BJ (cell line): Measurements from ENCODE around the gene LIPI. TPM values are rescaled to one million over a fixed set of nuclear protein-coding genes. Genes with fewer than 3 reads are reported as not detected.
"Not testable (repeated sequence)": the region's sequence is repeated elsewhere in the genome, so short reads cannot be mapped to it uniquely, and the experiment has no call there.

Experiments used
- CTCF ChIA-PET: fragments of 350-600 bp; formaldehyde crosslinking; extraction: SDS; loops from one replicate; lab custom pipeline; 2021; ENCODE audit warnings: antibody characterized with exemption, inconsistent platforms; lab: Yijun Ruan, JAX
- POLR2A ChIA-PET: fragments of 300-600 bp; sonication (Branson Sonifier 250); formaldehyde crosslinking; extraction: SDS; loops from one replicate; lab custom pipeline; 2021; ENCODE audit warnings: antibody characterized with exemption; lab: Charles Lee
- DNase-seq: peaks from one replicate; pipeline ENCODE4 v3.0.0-alpha.2; 2011; ENCODE audit warnings: low read depth
- H3K27me3 ChIP-seq: 2 replicates; pipeline ENCODE4 v1.6.0; 2011; ENCODE audit warnings: low read length; ENCODE audit not compliant: control insufficient read depth, insufficient read depth
- H3K36me3 ChIP-seq: 2 replicates; pipeline ENCODE4 v1.5.1; 2011; ENCODE audit warnings: low read length; ENCODE audit not compliant: control insufficient read depth, insufficient read depth
- H3K4me3 ChIP-seq: 2 replicates; pipeline ENCODE4 v1.5.1; 2011; ENCODE audit warnings: low read depth, mild to moderate bottlenecking, control low read depth, low read length
- CTCF ChIP-seq: IDR thresholded peaks from 2 replicates; pipeline ENCODE4 v1.5.1; 2011; ENCODE audit warnings: low read depth, mild to moderate bottlenecking, control low read depth, inconsistent platforms, low read length, moderate library complexity; ENCODE audit not compliant: insufficient read depth
- polyA plus RNA-seq: library from polyadenylated mRNA; depleted of rRNA; stranded (reverse); fragments of >200 nt; gene quantifications from 2 replicates; pipeline ENCODE4 v1.2.3, GENCODE V29; 2011

Gene LIPI
- polyA plus RNA-seq, 1 experiment, result not detected

GRCh38 chr21:14120091-14120734 is 90.5 kb downstream of the LIPI start:
- H3K4me3 ChIP-seq, result no peak overlapping the region
- no peak for DNase-seq
- no peaks in the 10 kb centered on the region for H3K27me3 ChIP-seq
- CTCF ChIA-PET, result no interaction called here
- POLR2A ChIA-PET, result no interaction called here
- H3K36me3 ChIP-seq, result no peaks in the 10 kb centered on the region
- peak; percentile 35 for TF ChIP-seq CTCF

- CTCF ChIA-PET, result no interaction called here
- H3K36me3 ChIP-seq, result no peaks in the 10 kb centered on the region
- H3K4me3 ChIP-seq, result no peak overlapping the region
- DNase-seq, result no peak
- POLR2A ChIA-PET, result no interaction called here
- TF ChIP-seq CTCF, result no peak
- H3K27me3 ChIP-seq, result no peaks in the 10 kb centered on the region
Observed at GRCh38 chr21:14119038-14119437, 91.7 kb downstream of the LIPI start.

- no peak for DNase-seq
- ChIA-PET CTCF (no interaction called here), POLR2A (no interaction called here)
- Histone ChIP-seq H3K4me3 (no peak overlapping the region), H3K36me3 (no peaks in the 10 kb centered on the region), H3K27me3 (no peaks in the 10 kb centered on the region)
- no peak for TF ChIP-seq CTCF
Observed at GRCh38 chr21:14116080-14116481, 94.7 kb downstream of the LIPI start.

- TF ChIP-seq CTCF, result no peak
- Histone ChIP-seq H3K4me3 (no peak overlapping the region), H3K27me3 (no peaks in the 10 kb centered on the region), H3K36me3 (no peaks in the 10 kb centered on the region)
- POLR2A ChIA-PET, result no interaction called here
- DNase-seq, result no peak
- CTCF ChIA-PET, result no interaction called here
Observed at GRCh38 chr21:14115646-14116045, 95.1 kb downstream of the LIPI start.

GRCh38 chr21:14114251-14114650 is 96.5 kb downstream of the LIPI start:
- CTCF ChIA-PET, result no interaction called here
- no peak for TF ChIP-seq CTCF
- POLR2A ChIA-PET, result no interaction called here
- DNase-seq, result no peak
- Histone ChIP-seq H3K36me3 (no peaks in the 10 kb centered on the region), H3K4me3 (no peak overlapping the region), H3K27me3 (no peaks in the 10 kb centered on the region)

- CTCF ChIA-PET, H3K36me3 ChIP-seq, POLR2A ChIA-PET, DNase-seq, H3K4me3 ChIP-seq, H3K27me3 ChIP-seq: not testable (repeated sequence)
Observed at GRCh38 chr21:14104564-14104963, 106.2 kb downstream of the LIPI start.
